GM10248 (cell line): ENCODE data around the gene SERPINC1.
"Not testable (repeated sequence)": the region's sequence is repeated elsewhere in the genome, so short reads cannot be mapped to it uniquely, and the experiment has no call there.

Source experiments
- CTCF ChIA-PET: fragments of 300-600 bp; sonication (Branson Sonifier 250); formaldehyde crosslinking; extraction: SDS; loops from one replicate; lab custom pipeline; 2021; ENCODE audit warnings: antibody characterized with exemption; lab: Yijun Ruan, JAX
- POLR2A ChIA-PET: fragments of 350-650 bp; sonication (Branson Sonifier 250); formaldehyde crosslinking; extraction: SDS; loops from one replicate; lab custom pipeline; 2020; ENCODE audit warnings: antibody characterized with exemption; lab: Yijun Ruan, JAX
- DNase-seq: peaks from one replicate; pipeline ENCODE4 v3.0.0; 2012; ENCODE audit errors: extremely low spot score
- CTCF ChIP-seq: IDR thresholded peaks from 2 replicates; pipeline ENCODE4 v1.5.1; 2012; ENCODE audit warnings: mild to moderate bottlenecking, low read depth; ENCODE audit errors: extremely low read depth, missing control alignments, control extremely low read depth

SERPINC1 gene

GRCh38 chr1:173861731-173862145 lies 55.4 kb downstream of the SERPINC1 start:
- TF ChIP-seq CTCF: no peak
- CTCF ChIA-PET: interaction anchor here (1.5 to 1.6 kb wide), 2 partner anchors 10 to 17 kb away, joined by 4 to 7 read pairs; no protein-coding TSS in a partner anchor
- POLR2A ChIA-PET: interaction anchor here (1.6 to 2.5 kb wide), 2 partner anchors 9 to 432 kb away, joined by 5 to 7 read pairs; no protein-coding TSS in a partner anchor
- DNase-seq: no peak

- ChIA-PET POLR2A (interaction anchor here (1.6 to 2.5 kb wide), 3 partner anchors 10 to 430 kb away, joined by 5 to 7 read pairs (median 5); no protein-coding TSS in a partner anchor), CTCF (interaction anchor here (1.0 to 1.9 kb wide), 4 partner anchors 8 to 55 kb away, joined by 3 to 7 read pairs (median 4); no protein-coding TSS in a partner anchor)
- no peak for TF ChIP-seq CTCF
- DNase-seq: no peak
Observed at GRCh38 chr1:173860065-173860464, 57.1 kb downstream of the SERPINC1 start.

- not testable (repeated sequence) for DNase-seq
- ChIA-PET CTCF (interaction anchor here (1.0 to 1.9 kb wide), 3 partner anchors 10 to 54 kb away, joined by 3 to 5 read pairs (median 3); no protein-coding TSS in a partner anchor), POLR2A (interaction anchor here (1.7 to 2.5 kb wide), 2 partner anchors 11 to 22 kb away, joined by 5 to 7 read pairs; no protein-coding TSS in a partner anchor)
Observed at GRCh38 chr1:173859547-173859946, 57.6 kb downstream of the SERPINC1 start.

- ChIA-PET CTCF (no interaction called here), POLR2A (interaction anchor here (0.5 to 2.6 kb wide), 3 partner anchors 8 to 12 kb away, joined by 4 to 11 read pairs (median 5); partner anchors contain the start of genes GAS5 and ZBTB37)
- TF ChIP-seq CTCF: no peak
- DNase-seq: no peak
Observed at GRCh38 chr1:173857363-173857917, 59.7 kb downstream of the SERPINC1 start.

- ChIA-PET POLR2A (interaction anchor here (1.0 to 2.6 kb wide), 3 partner anchors 9 to 11 kb away, joined by 3 to 11 read pairs (median 4); partner anchors contain the start of genes GAS5 and ZBTB37), CTCF (no interaction called here)
- TF ChIP-seq CTCF: no peak
- DNase-seq: no peak
Observed at GRCh38 chr1:173856903-173857302, 60.2 kb downstream of the SERPINC1 start.

- POLR2A ChIA-PET: interaction anchor here (1.4 to 2.6 kb wide), 2 partner anchors 10 to 12 kb away, joined by 3 to 11 read pairs; partner anchors contain the start of genes GAS5 and ZBTB37
- no peak for DNase-seq
- CTCF ChIA-PET: no interaction called here
- no peak for TF ChIP-seq CTCF
Observed at GRCh38 chr1:173856014-173856413, 61.1 kb downstream of the SERPINC1 start.
